ENCODE data around the gene PPDPF.

DNA sequence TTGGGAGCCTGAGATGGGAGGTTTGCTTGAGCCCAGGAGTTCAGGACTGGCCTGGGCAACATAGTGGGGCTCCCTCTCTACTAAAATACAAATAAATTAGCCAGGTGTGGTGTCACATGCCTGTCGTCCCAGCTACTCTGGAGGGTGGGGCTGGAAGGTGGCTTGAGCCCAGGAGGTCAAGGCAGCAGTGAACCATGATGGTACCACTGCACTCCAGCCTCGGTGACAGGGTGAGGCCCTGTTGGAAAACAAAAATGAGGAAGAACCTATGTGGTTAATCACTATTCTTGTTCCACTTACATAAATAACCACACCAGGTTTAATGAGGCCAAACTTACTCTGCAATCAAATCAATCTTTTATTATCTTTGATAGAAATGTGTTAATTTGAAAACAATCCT, 5.4 kb downstream of the PPDPF start:
- TF ChIP-seq, protein P1, sequence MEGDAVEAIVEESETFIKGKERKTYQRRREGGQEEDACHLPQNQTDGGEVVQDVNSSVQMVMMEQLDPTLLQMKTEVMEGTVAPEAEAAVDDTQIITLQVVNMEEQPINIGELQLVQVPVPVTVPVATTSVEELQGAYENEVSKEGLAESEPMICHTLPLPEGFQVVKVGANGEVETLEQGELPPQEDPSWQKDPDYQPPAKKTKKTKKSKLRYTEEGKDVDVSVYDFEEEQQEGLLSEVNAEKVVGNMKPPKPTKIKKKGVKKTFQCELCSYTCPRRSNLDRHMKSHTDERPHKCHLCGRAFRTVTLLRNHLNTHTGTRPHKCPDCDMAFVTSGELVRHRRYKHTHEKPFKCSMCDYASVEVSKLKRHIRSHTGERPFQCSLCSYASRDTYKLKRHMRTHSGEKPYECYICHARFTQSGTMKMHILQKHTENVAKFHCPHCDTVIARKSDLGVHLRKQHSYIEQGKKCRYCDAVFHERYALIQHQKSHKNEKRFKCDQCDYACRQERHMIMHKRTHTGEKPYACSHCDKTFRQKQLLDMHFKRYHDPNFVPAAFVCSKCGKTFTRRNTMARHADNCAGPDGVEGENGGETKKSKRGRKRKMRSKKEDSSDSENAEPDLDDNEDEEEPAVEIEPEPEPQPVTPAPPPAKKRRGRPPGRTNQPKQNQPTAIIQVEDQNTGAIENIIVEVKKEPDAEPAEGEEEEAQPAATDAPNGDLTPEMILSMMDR (IDR thresholded peaks at IDR 0.05) = no peak
- TF ChIP-seq POLR2A (IDR thresholded peaks at IDR 0.05) = no peak
